Endothelial cell of umbilical vein (primary cell): Measurements from ENCODE around the gene DAZAP1. TPM values are rescaled to one million over a fixed set of nuclear protein-coding genes. Genes with fewer than 3 reads are reported as not detected.

ENCODE experiments used
- Bru-seq: library from RNA; stranded (reverse); fragments of 400-500 nt; gene quantifications from one replicate; lab custom pipeline; 2021; lab: Mats Ljungman, UMichigan
- BruChase-seq, 2 experiments: library from RNA; stranded (reverse); fragments of 400-500 nt; gene quantifications; one replicate each; lab custom pipeline; 2021; lab: Mats Ljungman, UMichigan
- BruUV-seq: library from RNA; stranded (reverse); fragments of 400-500 nt; replicated peaks from 2 replicates; lab custom pipeline; 2021; lab: Mats Ljungman, UMichigan
- CTCF ChIA-PET: fragments of 300-600, 350-600 bp; sonication (Branson Sonifier 250); formaldehyde crosslinking; loops from one replicate; lab custom pipeline; 2021; ENCODE audit warnings: antibody characterized with exemption, inconsistent platforms; lab: Charles Lee
- POLR2A ChIA-PET: fragments of 300-600, 350-600 bp; sonication (Branson Sonifier 250); formaldehyde crosslinking; loops from one replicate; lab custom pipeline; 2021; ENCODE audit warnings: antibody characterized with exemption, inconsistent platforms; lab: Charles Lee
- DNase-seq: peaks from one replicate; pipeline ENCODE4 v3.0.0-alpha.2; 2011; ENCODE audit warnings: low read depth, low spot score
- FAIRE-seq: peaks from 2 replicates; lab custom pipeline; 2011; peaks lifted over from hg19 to GRCh38; lab: Jason Lieb, UNC
- H2AFZ ChIP-seq: 2 replicates; pipeline ENCODE4 v1.6.0; 2012; ENCODE audit warnings: low read depth, low read length, control low read depth, inconsistent platforms
- H3K27ac ChIP-seq: 2 replicates; pipeline ENCODE4 v1.5.1; 2011; ENCODE audit warnings: low read depth, mild to moderate bottlenecking, control low read depth, low read length, moderate library complexity; ENCODE audit not compliant: insufficient read depth
- H3K27me3 ChIP-seq, 2 experiments: 2 replicates each; pipeline versions ENCODE4 v1.6.0 to v1.6.1; 2011; ENCODE audit warnings: low read length in 2 of 2, mixed read lengths in 1 of 2; ENCODE audit not compliant: control insufficient read depth in 2 of 2, insufficient read depth in 2 of 2
- H3K36me3 ChIP-seq, 2 experiments: 2 replicates in 1 of 2; 3 replicates in 1 of 2; pipeline ENCODE4 v1.5.1; 2011; ENCODE audit warnings: low read length in 2 of 2, mild to moderate bottlenecking in 1 of 2, moderate library complexity in 1 of 2; ENCODE audit not compliant: control insufficient read depth in 2 of 2, insufficient read depth in 2 of 2; ENCODE audit errors: extremely low read depth in 1 of 2
- H3K4me1 ChIP-seq: 3 replicates; pipeline ENCODE4 v1.5.1; 2011; ENCODE audit warnings: mild to moderate bottlenecking, low read length; ENCODE audit not compliant: control insufficient read depth, insufficient read depth; ENCODE audit errors: extremely low read depth
- H3K4me2 ChIP-seq: 2 replicates; pipeline ENCODE4 v1.6.1; 2011; ENCODE audit warnings: low read length, control low read depth, mixed read lengths; ENCODE audit not compliant: insufficient read depth
- H3K4me3 ChIP-seq, 3 experiments: fragments of 200-600 bp in 1 of 3; sonication (generic), shearing (Covaris generic) in 1 of 3; replicated peaks in 1 of 3; 2 replicates each; pipeline ENCODE4 v1.5.1; 2011 to 2016; ENCODE audit warnings: control low read depth in 3 of 3, low read length in 3 of 3, mild to moderate bottlenecking in 2 of 3, inconsistent platforms in 1 of 3, low read depth in 1 of 3, moderate library complexity in 1 of 3; ENCODE audit not compliant: insufficient read depth in 1 of 3
- H3K79me2 ChIP-seq: 2 replicates; pipeline ENCODE4 v1.6.0; 2012; ENCODE audit warnings: low read length, inconsistent platforms; ENCODE audit not compliant: control insufficient read depth, insufficient read depth
- H3K9ac ChIP-seq: replicated peaks from 2 replicates; pipeline ENCODE3; 2011; ENCODE audit warnings: low read length, control low read depth; ENCODE audit not compliant: insufficient read depth; ENCODE audit errors: extremely low read depth
- H3K9me1 ChIP-seq: replicated peaks from 3 replicates; pipeline ENCODE4 v1.6.0; 2011; ENCODE audit warnings: mild to moderate bottlenecking, low read length; ENCODE audit not compliant: control insufficient read depth, insufficient read depth; ENCODE audit errors: extremely low read depth
- H3K9me3 ChIP-seq: replicated peaks from 2 replicates; pipeline ENCODE4 v1.5.1; 2012; ENCODE audit warnings: low read length, inconsistent platforms; ENCODE audit not compliant: control insufficient read depth, insufficient read depth
- H4K20me1 ChIP-seq: replicated peaks from 2 replicates; pipeline ENCODE3; 2011; ENCODE audit warnings: mild to moderate bottlenecking, low read length; ENCODE audit not compliant: control insufficient read depth, insufficient read depth; ENCODE audit errors: extremely low read depth
- EZH2 ChIP-seq: IDR thresholded peaks from 2 replicates; pipeline ENCODE4 v1.6.1; 2012; ENCODE audit warnings: borderline replicate concordance, low read depth, mild to moderate bottlenecking, moderate library complexity, low read length, inconsistent platforms; ENCODE audit not compliant: severe bottlenecking
- FOS ChIP-seq: IDR thresholded peaks from 2 replicates; pipeline ENCODE4 v1.6.1; 2011; ENCODE audit warnings: mild to moderate bottlenecking, low read length, moderate library complexity, borderline replicate concordance; ENCODE audit not compliant: insufficient read depth
- GATA2 ChIP-seq: IDR thresholded peaks from 2 replicates; pipeline ENCODE4 v1.7.0; 2011; ENCODE audit warnings: low read depth, mild to moderate bottlenecking, moderate library complexity, mixed read lengths, low read length; ENCODE audit not compliant: insufficient read length, insufficient read depth
- JUN ChIP-seq: IDR thresholded peaks from 2 replicates; pipeline ENCODE4 v1.6.1; 2011; ENCODE audit warnings: borderline replicate concordance, low read depth; ENCODE audit not compliant: insufficient read length, insufficient read depth
- MAX ChIP-seq: IDR thresholded peaks from 2 replicates; pipeline ENCODE4 v1.6.1; 2011; ENCODE audit not compliant: insufficient read depth, insufficient read length
- MYC ChIP-seq: IDR thresholded peaks from one replicate; pipeline ENCODE4 v1.6.1; 2011; ENCODE audit warnings: mild to moderate bottlenecking, low read depth, low read length
- POLR2A ChIP-seq: IDR thresholded peaks from 2 replicates; pipeline ENCODE4 v1.6.1; 2012; ENCODE audit warnings: low read depth, mild to moderate bottlenecking, control low read depth, low read length
- POLR2AphosphoS5 ChIP-seq: IDR thresholded peaks from 2 replicates; pipeline ENCODE4 v1.6.1; 2012; ENCODE audit warnings: low read depth, mild to moderate bottlenecking, control low read depth, low read length, moderate library complexity; ENCODE audit not compliant: insufficient read depth
- dilution Hi-C: fragments of 300-500 bp; cut with MboI; formaldehyde crosslinking; loops from one replicate; pipeline ENCODE4 v1.15.0; 2019; ENCODE audit warnings: low sequenced_read_pairs; ENCODE audit not compliant: extremely low pct_ligation_motif_present
- intact Hi-C: fragments of 100-400 bp; cut with micrococcal nuclease; formaldehyde crosslinking; loops from one replicate; pipeline ENCODE4 v1.10.0; 2022
- long read RNA-seq: library from polyadenylated mRNA; stranded (forward); transcript quantifications from one replicate; pipeline ENCODE4 v2.0.0, GENCODE V29; 2021
- polyA minus RNA-seq, 3 experiments: library from RNA; depleted of rRNA, polyadenylated mRNA; stranded (reverse); fragments of >200 nt; gene quantifications; 1 replicate in 1 of 3; 2 replicates in 2 of 3; pipeline ENCODE4 v1.2.3, GENCODE V29; 2011
- polyA plus RNA-seq, 4 experiments: library from polyadenylated mRNA; depleted of rRNA in 3 of 4; stranded (reverse) in 3 of 4; unstranded in 1 of 4; fragments of >200 nt; gene quantifications; 2 replicates each; pipeline versions ENCODE4 v1.2.1 to v1.2.3, GENCODE V29; 2011 to 2012; ENCODE audit warnings: missing spikeins in 1 of 4
- total RNA-seq: library from RNA; stranded (reverse); gene quantifications from 2 replicates; pipeline ENCODE4 v1.2.3, GENCODE V29; 2021
- TF ChIP-seq, protein P1 (sequence below), 2 donors: IDR thresholded peaks; 1 replicate in 1 of 2; 2 replicates in 1 of 2; pipeline ENCODE4 v1.5.1; 2011; ENCODE audit warnings: low read length in 2 of 2, mild to moderate bottlenecking in 2 of 2, moderate library complexity in 2 of 2, control low read depth in 1 of 2, inconsistent platforms in 1 of 2, low read depth in 1 of 2; ENCODE audit not compliant: insufficient read depth in 1 of 2; ENCODE audit errors: extremely low read depth in 1 of 2

DAZAP1 gene
- total RNA-seq, result 177 and 187 TPM in 2 replicates
- 50.1 and 51.5 TPM in 2 replicates for polyA plus RNA-seq
- polyA plus RNA-seq (2011; cell fraction: cytosol; rRNA removed), result 56.8 and 65.7 TPM in 2 replicates
- polyA plus RNA-seq (2011; cell fraction: nucleus; rRNA removed), result 116 and 136 TPM in 2 replicates
- 91.7 and 104 TPM in 2 replicates for polyA plus RNA-seq (2012)
- 49.1 and 54.8 TPM in 2 replicates for polyA minus RNA-seq
- polyA minus RNA-seq (2011; cell fraction: cytosol; rRNA and poly(A)+ RNA removed), result 45.0 TPM
- polyA minus RNA-seq (2011; cell fraction: nucleus; rRNA and poly(A)+ RNA removed), result 41.7 and 45.9 TPM in 2 replicates
- percentile 79 among the genes with signal in this experiment for Bru-seq, nascent RNA
- percentile 92 among the genes with signal in this experiment for BruChase-seq, experiment 1, labeled RNA remaining after a 6-hour chase
- percentile 97 among the genes with signal in this experiment for BruChase-seq, experiment 2, labeled RNA remaining after a 2-hour chase
- long read RNA-seq, transcript DAZAP1-201 (12 exons, 2,160 nt), result major isoform, 53 of 169 reads
- long read RNA-seq, transcript DAZAP1-205 (12 exons, 2,086 nt), result minor isoform, 16 of 169 reads
- long read RNA-seq, transcript DAZAP1-208 (1 exons, 3,642 nt), result minor isoform, 40 of 169 reads
- long read RNA-seq, transcript DAZAP1-211 (12 exons, 2,157 nt), result minor isoform, 11 of 169 reads
- long read RNA-seq, partial matches to known transcripts, result 30 of 169 reads
- long read RNA-seq, other reads (novel, unspliced or antisense), result 13 of 169 reads

DNA sequence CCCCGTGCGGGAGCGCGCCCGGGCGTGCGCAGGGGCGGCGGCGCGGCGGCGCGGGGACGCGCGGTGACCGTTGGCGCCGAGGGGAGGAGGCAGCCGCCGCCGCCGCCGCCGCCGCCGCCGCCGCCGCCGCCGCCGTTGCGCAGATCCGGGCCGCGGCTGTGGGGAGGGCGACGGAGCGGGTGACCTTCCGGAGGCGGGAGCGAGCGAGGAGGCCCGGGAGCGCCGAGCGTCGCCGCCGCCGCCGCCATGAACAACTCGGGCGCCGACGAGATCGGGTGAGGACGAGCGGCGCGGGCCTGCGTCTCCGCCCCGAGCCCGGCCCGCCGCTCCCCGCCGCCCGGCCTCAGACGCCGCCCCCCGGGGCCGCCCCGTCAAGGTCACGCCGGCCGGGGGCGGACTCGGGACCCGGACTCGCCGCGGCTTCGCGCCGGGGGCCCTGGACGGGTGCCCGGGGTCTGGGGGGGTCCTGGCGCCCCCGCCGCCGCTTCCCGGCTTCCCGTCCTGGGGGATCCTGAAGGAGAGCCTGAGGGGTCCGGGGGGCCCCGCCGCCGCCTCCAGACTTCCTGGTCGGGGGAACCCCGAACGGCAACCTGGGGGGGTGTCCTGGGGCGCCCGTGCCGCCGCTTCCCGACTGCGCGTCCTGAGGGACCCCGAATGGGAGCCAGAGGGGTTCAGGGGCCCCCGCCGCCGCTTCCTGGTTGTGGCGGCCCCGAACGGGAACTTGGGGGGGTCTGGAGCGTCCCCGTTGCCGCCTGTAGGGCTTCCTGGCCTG lies at the start of gene DAZAP1:
TSS of gene DAZAP1 (plus strand) at position 59 of the 772 bp plus-strand sequence. CDS start at position 247, 188 bp downstream.
- Histone ChIP-seq H3K27me3 (no peaks in the 10 kb centered on the region), H3K9ac (peak within 1 kb of the TSS; percentile 98), H3K4me1 (peaks cover 26% of the 10 kb centered on the region), H3K4me3 (peak within 1 kb of the TSS; percentile 61 to 93 (median 82)), H3K36me3 (peaks cover 0 to under 1% of the 10 kb centered on the region in 2 experiments), H3K9me3 (no peaks in the 10 kb centered on the region), H3K27ac (peak within 1 kb of the TSS; percentile 92), H2AFZ (peak within 1 kb of the TSS; percentile 71), H3K9me1 (no peaks in the 10 kb centered on the region), H4K20me1 (no peaks in the 10 kb centered on the region), H3K79me2 (peaks cover 51% of the 10 kb centered on the region), H3K4me2 (peak within 1 kb of the TSS; percentile 77)
- intact Hi-C loops (loop anchor here (1.0 to 10.0 kb wide), 4 partner anchors 24 to 187 kb away; partner anchors contain the start of genes MBD3, NDUFS7 and RPS15), dilution Hi-C loops (no loop called here)
- ChIA-PET CTCF (no interaction called here), POLR2A (no interaction called here)
- FAIRE-seq (peak; percentile 4), DNase-seq (no peak)
- TF ChIP-seq EZH2, result no peak
- TF ChIP-seq, protein P1, sequence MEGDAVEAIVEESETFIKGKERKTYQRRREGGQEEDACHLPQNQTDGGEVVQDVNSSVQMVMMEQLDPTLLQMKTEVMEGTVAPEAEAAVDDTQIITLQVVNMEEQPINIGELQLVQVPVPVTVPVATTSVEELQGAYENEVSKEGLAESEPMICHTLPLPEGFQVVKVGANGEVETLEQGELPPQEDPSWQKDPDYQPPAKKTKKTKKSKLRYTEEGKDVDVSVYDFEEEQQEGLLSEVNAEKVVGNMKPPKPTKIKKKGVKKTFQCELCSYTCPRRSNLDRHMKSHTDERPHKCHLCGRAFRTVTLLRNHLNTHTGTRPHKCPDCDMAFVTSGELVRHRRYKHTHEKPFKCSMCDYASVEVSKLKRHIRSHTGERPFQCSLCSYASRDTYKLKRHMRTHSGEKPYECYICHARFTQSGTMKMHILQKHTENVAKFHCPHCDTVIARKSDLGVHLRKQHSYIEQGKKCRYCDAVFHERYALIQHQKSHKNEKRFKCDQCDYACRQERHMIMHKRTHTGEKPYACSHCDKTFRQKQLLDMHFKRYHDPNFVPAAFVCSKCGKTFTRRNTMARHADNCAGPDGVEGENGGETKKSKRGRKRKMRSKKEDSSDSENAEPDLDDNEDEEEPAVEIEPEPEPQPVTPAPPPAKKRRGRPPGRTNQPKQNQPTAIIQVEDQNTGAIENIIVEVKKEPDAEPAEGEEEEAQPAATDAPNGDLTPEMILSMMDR (IDR thresholded peaks at IDR 0.05; ENCODE audit: extremely low read depth in 1 of 2, insufficient read depth in 1 of 2, low read depth in 1 of 2, low read length in 2 of 2), result no peak
- TF ChIP-seq MAX, result no peak
- TF ChIP-seq GATA2, result no peak
- TF ChIP-seq FOS, result no peak
- TF ChIP-seq POLR2A, result no peak
- no peak for TF ChIP-seq JUN
- TF ChIP-seq MYC, result no peak
- no peak for TF ChIP-seq POLR2AphosphoS5
- no TSS peak for BruUV-seq
